Measurements from ENCODE around the gene RMI2.

RMI2 gene

GRCh38 chr16:11399261-11399831 lies 54.1 kb downstream of the RMI2 start:
- no peak for DNase-seq (ENCODE audit: low read depth)

GRCh38 chr16:11400076-11400475 lies 54.8 kb downstream of the RMI2 start:
- DNase-seq (ENCODE audit: low read depth), result no peak

All from non-pigmented ciliary epithelial cell (primary cell).